HG03342 (cell line): Measurements from ENCODE around the gene RPS27.
A peak's percentile ranks its signal among the peaks of the same experiment; 100 is the strongest.
"Not testable (repeated sequence)": the region's sequence is repeated elsewhere in the genome, so short reads cannot be mapped to it uniquely, and the experiment has no call there.

ENCODE experiments used
- ATAC-seq: cut with Tn5 transposase; IDR thresholded peaks from one replicate; pipeline ENCODE4 v1.9.1; 2021; ENCODE audit warnings: mild to moderate bottlenecking, moderate library complexity; ENCODE audit not compliant: unreplicated experiment

The RPS27 gene

GRCh38 chr1:153960206-153960605, 30.4 kb upstream of the RPS27 start:
- ATAC-seq: no peak

- no peak for ATAC-seq
These were observed 29.1 kb upstream of the RPS27 start for GRCh38 chr1:153961421-153961820.

GRCh38 chr1:153962088-153963029, 28.2 kb upstream of the RPS27 start:
- ATAC-seq: no peak

GRCh38 chr1:153963030-153963849, 27.3 kb upstream of the RPS27 start, which contains the start of gene SLC39A1:
Gene SLC39A1, minus strand, starts transcription at chr1:153963537. Its CDS starts 822 bp downstream, at chr1:153962715.
- ATAC-seq: peak; percentile 40

GRCh38 chr1:153963850-153964331, 26.7 kb upstream of the RPS27 start:
- no peak for ATAC-seq

GRCh38 chr1:153967107-153967999, 23.2 kb upstream of the RPS27 start, which contains the start of gene CREB3L4:
Gene CREB3L4, plus strand, starts transcription at chr1:153967902. Its CDS starts 624 bp downstream, at chr1:153968526.
- peak; percentile 81 for ATAC-seq

GRCh38 chr1:153968000-153968363, 22.6 kb upstream of the RPS27 start:
- ATAC-seq: no peak

GRCh38 chr1:153968408-153968807, 22.2 kb upstream of the RPS27 start:
- ATAC-seq: no peak

GRCh38 chr1:153968972-153969371, 21.6 kb upstream of the RPS27 start:
- ATAC-seq: no peak

- ATAC-seq: no peak
These were observed 20.2 kb upstream of the RPS27 start for GRCh38 chr1:153970346-153970745.

GRCh38 chr1:153973071-153973470, 17.5 kb upstream of the RPS27 start:
- ATAC-seq: no peak

- ATAC-seq: no peak
These were observed 17.0 kb upstream of the RPS27 start for GRCh38 chr1:153973525-153973924.

GRCh38 chr1:153976819-153977249, 13.7 kb upstream of the RPS27 start:
- ATAC-seq: no peak

GRCh38 chr1:153977250-153978240, 13.0 kb upstream of the RPS27 start, which contains the start of gene JTB:
Gene JTB, minus strand, starts transcription at chr1:153977674. Its CDS starts 422 bp downstream, at chr1:153977252.
- ATAC-seq: peak; percentile 68

GRCh38 chr1:153978274-153978909, 12.2 kb upstream of the RPS27 start:
- no peak for ATAC-seq

- not testable (repeated sequence) for ATAC-seq
These were observed 11.5 kb upstream of the RPS27 start for GRCh38 chr1:153979091-153979490.

- not testable (repeated sequence) for ATAC-seq
These were observed 8.8 kb upstream of the RPS27 start for GRCh38 chr1:153981735-153982134.

- ATAC-seq: no peak
These were observed 6.3 kb upstream of the RPS27 start for GRCh38 chr1:153984123-153984894.
